ENCODE data around the gene MECR.
"Not testable (repeated sequence)": the region's sequence is repeated elsewhere in the genome, so short reads cannot be mapped to it uniquely, and the experiment has no call there.

Gene MECR

GRCh38 chr1:29235955-29236711 is 5.4 kb upstream of the MECR start, which contains the start of gene PTPRU:
Gene PTPRU (plus strand): TSS chr1:29236522. CDS start chr1:29236645, 123 bp downstream.
- no peak within 1 kb of the TSS for H3K27ac ChIP-seq (ENCODE audit: insufficient read depth, low read depth, low read length, poor library complexity, severe bottlenecking)

DNA sequence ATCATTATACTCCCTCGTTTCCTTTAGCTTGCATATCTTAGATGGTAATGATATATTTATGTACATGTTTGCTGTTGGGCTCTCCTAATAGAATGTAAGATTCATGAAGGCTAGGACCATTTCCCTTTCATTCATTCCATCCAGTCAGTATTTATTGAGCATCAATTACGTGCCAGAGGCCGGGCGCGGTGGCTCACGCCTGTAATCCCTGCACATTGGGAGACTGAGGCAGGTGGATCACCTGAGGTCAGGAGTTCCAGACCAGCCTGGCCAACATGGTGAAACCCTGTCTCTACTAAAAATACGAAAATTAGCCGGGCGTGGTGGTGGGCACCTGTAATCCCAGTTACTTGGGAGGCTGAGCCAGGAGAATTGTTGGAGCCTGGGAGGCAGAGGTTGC is 4.1 kb upstream of the MECR start:
- H3K4me1 ChIP-seq (ENCODE audit: control insufficient read depth, insufficient read depth, low read length) = peaks cover 23% of the 10 kb centered on the region
- 84 to 88% methylated on average over 8 of the region's 9 CpGs for WGBS, 2 experiments
- H3K4me3 ChIP-seq (ENCODE audit: insufficient read depth, low read depth, low read length); H3K27ac ChIP-seq (ENCODE audit: insufficient read depth, low read depth, low read length, poor library complexity, severe bottlenecking); H3K36me3 ChIP-seq (ENCODE audit: control insufficient read depth, insufficient read depth, low read length); H3K9me3 ChIP-seq (ENCODE audit: control insufficient read depth, low read length): not testable (repeated sequence)
- H3K27me3 ChIP-seq (ENCODE audit: control insufficient read depth, insufficient read depth, low read length, poor library complexity, severe bottlenecking) = peaks cover 69% of the 10 kb centered on the region

More at GRCh38 chr1:29235955-29236711, 5.4 kb upstream of the MECR start, which contains the start of gene PTPRU:
- peaks cover 22% of the 10 kb centered on the region for H3K4me1 ChIP-seq (ENCODE audit: control insufficient read depth, insufficient read depth, low read length)
- no peaks in the 10 kb centered on the region for H3K9me3 ChIP-seq (ENCODE audit: control insufficient read depth, low read length)
- H3K4me3 ChIP-seq (ENCODE audit: insufficient read depth, low read depth, low read length) = peak within 1 kb of the TSS; percentile 54
- peaks cover 71% of the 10 kb centered on the region for H3K27me3 ChIP-seq (ENCODE audit: control insufficient read depth, insufficient read depth, low read length, poor library complexity, severe bottlenecking)
- H3K36me3 ChIP-seq (ENCODE audit: control insufficient read depth, insufficient read depth, low read length) = no peaks in the 10 kb centered on the region
- WGBS, 2 experiments = 8% methylated on average over 82 of the region's 82 CpGs

DNA sequence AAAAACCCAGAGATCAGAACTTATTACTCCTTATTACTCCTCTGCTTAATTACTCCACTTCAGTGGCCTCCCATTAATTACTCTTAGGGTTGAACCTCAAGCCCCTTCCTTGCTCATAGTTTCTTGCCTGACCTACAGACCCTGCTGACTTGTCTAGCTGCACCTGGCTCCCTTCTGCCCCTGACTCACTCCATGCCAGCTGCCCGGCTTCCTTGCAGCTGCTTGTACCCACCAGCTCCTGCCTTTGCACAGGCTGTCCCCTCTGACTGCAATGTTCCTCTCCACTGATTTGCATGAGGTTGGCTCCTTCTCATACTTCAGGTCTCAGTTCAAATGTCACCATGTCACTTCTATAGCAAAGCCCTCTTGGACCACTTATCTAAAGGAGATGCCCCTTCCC is 3.7 kb upstream of the MECR start:
- 81 to 89% methylated on average over 1 of the region's 1 CpG for WGBS, 2 experiments
- Histone ChIP-seq H3K27ac (ENCODE audit: insufficient read depth, low read depth, low read length, poor library complexity, severe bottlenecking) (no peak overlapping the region), H3K27me3 (ENCODE audit: control insufficient read depth, insufficient read depth, low read length, poor library complexity, severe bottlenecking) (peaks cover 65% of the 10 kb centered on the region)

GRCh38 chr1:29233693-29234092 is 3.0 kb upstream of the MECR start:
- 88 to 91% methylated on average over 4 of the region's 4 CpGs for WGBS, 2 experiments
- Histone ChIP-seq H3K4me3 (ENCODE audit: insufficient read depth, low read depth, low read length) (no peak overlapping the region), H3K27ac (ENCODE audit: insufficient read depth, low read depth, low read length, poor library complexity, severe bottlenecking) (no peak overlapping the region), H3K9me3 (ENCODE audit: control insufficient read depth, low read length) (no peaks in the 10 kb centered on the region), H3K4me1 (ENCODE audit: control insufficient read depth, insufficient read depth, low read length) (peaks cover 18% of the 10 kb centered on the region), H3K27me3 (ENCODE audit: control insufficient read depth, insufficient read depth, low read length, poor library complexity, severe bottlenecking) (peaks cover 57% of the 10 kb centered on the region), H3K36me3 (ENCODE audit: control insufficient read depth, insufficient read depth, low read length) (no peaks in the 10 kb centered on the region)

More for the DNA sequence above, 3.7 kb upstream of the MECR start:
- Histone ChIP-seq H3K4me3 (ENCODE audit: insufficient read depth, low read depth, low read length) (no peak overlapping the region), H3K4me1 (ENCODE audit: control insufficient read depth, insufficient read depth, low read length) (peaks cover 23% of the 10 kb centered on the region), H3K36me3 (ENCODE audit: control insufficient read depth, insufficient read depth, low read length) (no peaks in the 10 kb centered on the region), H3K9me3 (ENCODE audit: control insufficient read depth, low read length) (no peaks in the 10 kb centered on the region)

GRCh38 chr1:29232387-29232786 is 1.7 kb upstream of the MECR start:
- Histone ChIP-seq H3K27ac (ENCODE audit: insufficient read depth, low read depth, low read length, poor library complexity, severe bottlenecking) (no peak overlapping the region), H3K9me3 (ENCODE audit: control insufficient read depth, low read length) (no peaks in the 10 kb centered on the region), H3K4me1 (ENCODE audit: control insufficient read depth, insufficient read depth, low read length) (peaks cover 14% of the 10 kb centered on the region), H3K27me3 (ENCODE audit: control insufficient read depth, insufficient read depth, low read length, poor library complexity, severe bottlenecking) (peaks cover 45% of the 10 kb centered on the region), H3K4me3 (ENCODE audit: insufficient read depth, low read depth, low read length) (no peak overlapping the region), H3K36me3 (ENCODE audit: control insufficient read depth, insufficient read depth, low read length) (no peaks in the 10 kb centered on the region)
- 82 to 94% methylated on average over 3 of the region's 3 CpGs for WGBS, 2 experiments

DNA sequence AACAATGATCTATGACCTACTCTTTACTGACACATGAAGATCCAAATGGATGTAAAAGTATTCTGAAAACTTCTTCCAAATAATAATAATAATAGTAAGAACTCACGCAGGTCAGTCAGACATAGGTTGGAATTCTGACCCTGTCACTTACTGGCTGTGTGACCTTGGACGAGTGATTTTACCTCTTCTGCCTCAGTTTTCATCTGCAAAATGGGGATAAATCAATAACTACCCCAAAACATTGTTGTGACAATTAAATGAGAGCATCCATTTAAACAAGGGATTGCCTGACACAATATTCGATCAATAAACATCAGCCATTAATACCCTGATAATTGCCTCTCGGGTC is 556 bp downstream of the MECR start:
- Histone ChIP-seq H3K36me3 (ENCODE audit: control insufficient read depth, insufficient read depth, low read length) (no peaks in the 10 kb centered on the region), H3K4me1 (ENCODE audit: control insufficient read depth, insufficient read depth, low read length) (peaks cover 10% of the 10 kb centered on the region), H3K9me3 (ENCODE audit: control insufficient read depth, low read length) (no peaks in the 10 kb centered on the region), H3K27ac (ENCODE audit: insufficient read depth, low read depth, low read length, poor library complexity, severe bottlenecking) (no peak overlapping the region), H3K4me3 (ENCODE audit: insufficient read depth, low read depth, low read length) (peak overlapping the region; percentile 90), H3K27me3 (ENCODE audit: control insufficient read depth, insufficient read depth, low read length, poor library complexity, severe bottlenecking) (peaks cover 24% of the 10 kb centered on the region)
- 12 to 13% methylated on average over 4 of the region's 4 CpGs for WGBS, 2 experiments

- no peak overlapping the region for H3K4me3 ChIP-seq (ENCODE audit: insufficient read depth, low read depth, low read length)
- no peaks in the 10 kb centered on the region for H3K9me3 ChIP-seq (ENCODE audit: control insufficient read depth, low read length)
- no peaks in the 10 kb centered on the region for H3K27me3 ChIP-seq (ENCODE audit: control insufficient read depth, insufficient read depth, low read length, poor library complexity, severe bottlenecking)
- no peak overlapping the region for H3K27ac ChIP-seq (ENCODE audit: insufficient read depth, low read depth, low read length, poor library complexity, severe bottlenecking)
- no peaks in the 10 kb centered on the region for H3K36me3 ChIP-seq (ENCODE audit: control insufficient read depth, insufficient read depth, low read length)
- 89 to 92% methylated on average over 5 of the region's 5 CpGs for WGBS, 2 experiments
- peaks cover 10% of the 10 kb centered on the region for H3K4me1 ChIP-seq (ENCODE audit: control insufficient read depth, insufficient read depth, low read length)
Observed at GRCh38 chr1:29227511-29227910, 3.2 kb downstream of the MECR start.

DNA sequence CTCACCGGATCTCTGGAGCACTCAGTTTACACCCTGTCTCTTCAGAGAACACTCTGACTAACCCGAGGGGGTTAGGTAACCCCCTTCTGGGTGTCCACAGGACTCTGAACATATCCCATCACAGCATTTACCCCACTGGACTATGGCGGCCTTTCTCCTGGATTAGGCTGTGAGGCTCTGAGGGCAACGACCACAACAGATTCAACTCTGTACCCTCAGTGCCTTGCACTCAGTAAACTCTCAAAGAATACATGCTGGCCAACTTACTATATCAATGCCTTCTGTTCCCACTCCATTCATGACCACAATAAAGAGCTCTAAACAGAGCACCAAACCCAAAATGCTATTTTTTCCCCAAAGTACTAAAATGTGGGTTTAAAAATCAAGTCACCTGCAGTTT is 5.4 kb downstream of the MECR start:
- H3K27ac ChIP-seq (ENCODE audit: insufficient read depth, low read depth, low read length, poor library complexity, severe bottlenecking) = no peak overlapping the region
- H3K36me3 ChIP-seq (ENCODE audit: control insufficient read depth, insufficient read depth, low read length) = no peaks in the 10 kb centered on the region
- no peaks in the 10 kb centered on the region for H3K9me3 ChIP-seq (ENCODE audit: control insufficient read depth, low read length)
- 91% methylated on average over 4 of the region's 4 CpGs for WGBS, 2 experiments
- H3K27me3 ChIP-seq (ENCODE audit: control insufficient read depth, insufficient read depth, low read length, poor library complexity, severe bottlenecking) = no peaks in the 10 kb centered on the region
- H3K4me3 ChIP-seq (ENCODE audit: insufficient read depth, low read depth, low read length) = no peak overlapping the region
- peaks cover 10% of the 10 kb centered on the region for H3K4me1 ChIP-seq (ENCODE audit: control insufficient read depth, insufficient read depth, low read length)

- no peaks in the 10 kb centered on the region for H3K36me3 ChIP-seq (ENCODE audit: control insufficient read depth, insufficient read depth, low read length)
- 97 to 98% methylated on average over 5 of the region's 5 CpGs for WGBS, 2 experiments
- H3K27ac ChIP-seq (ENCODE audit: insufficient read depth, low read depth, low read length, poor library complexity, severe bottlenecking) = no peak overlapping the region
- H3K27me3 ChIP-seq (ENCODE audit: control insufficient read depth, insufficient read depth, low read length, poor library complexity, severe bottlenecking) = no peaks in the 10 kb centered on the region
- no peaks in the 10 kb centered on the region for H3K9me3 ChIP-seq (ENCODE audit: control insufficient read depth, low read length)
- peaks cover 1% of the 10 kb centered on the region for H3K4me1 ChIP-seq (ENCODE audit: control insufficient read depth, insufficient read depth, low read length)
- H3K4me3 ChIP-seq (ENCODE audit: insufficient read depth, low read depth, low read length) = no peak overlapping the region
Observed at GRCh38 chr1:29224356-29224837, 6.3 kb downstream of the MECR start.

- Histone ChIP-seq H3K4me3 (ENCODE audit: insufficient read depth, low read depth, low read length) (no peak overlapping the region), H3K9me3 (ENCODE audit: control insufficient read depth, low read length) (no peaks in the 10 kb centered on the region), H3K4me1 (ENCODE audit: control insufficient read depth, insufficient read depth, low read length) (no peaks in the 10 kb centered on the region), H3K27ac (ENCODE audit: insufficient read depth, low read depth, low read length, poor library complexity, severe bottlenecking) (no peak overlapping the region), H3K36me3 (ENCODE audit: control insufficient read depth, insufficient read depth, low read length) (no peaks in the 10 kb centered on the region), H3K27me3 (ENCODE audit: control insufficient read depth, insufficient read depth, low read length, poor library complexity, severe bottlenecking) (no peaks in the 10 kb centered on the region)
- 90 to 91% methylated on average over 6 of the region's 6 CpGs for WGBS, 2 experiments
Observed at GRCh38 chr1:29223521-29223920, 7.2 kb downstream of the MECR start.
